KBM-7 (cell line): ENCODE data around the gene EEF1AKMT1.
"Not testable (repeated sequence)": the region's sequence is repeated elsewhere in the genome, so short reads cannot be mapped to it uniquely, and the experiment has no call there.

Experiments
- DNase-seq: peaks from one replicate; pipeline ENCODE4 v3.0.0-alpha.2; 2015
- in situ Hi-C: fragments of 300-500 bp; cut with MboI; formaldehyde crosslinking; loops from 2 replicates; pipeline ENCODE4 v1.14.3; 2020; ENCODE audit warnings: low sequenced_read_pairs, low pct_unique_long_range_greater_than_20kb, mixed read lengths

EEF1AKMT1 gene

DNA sequence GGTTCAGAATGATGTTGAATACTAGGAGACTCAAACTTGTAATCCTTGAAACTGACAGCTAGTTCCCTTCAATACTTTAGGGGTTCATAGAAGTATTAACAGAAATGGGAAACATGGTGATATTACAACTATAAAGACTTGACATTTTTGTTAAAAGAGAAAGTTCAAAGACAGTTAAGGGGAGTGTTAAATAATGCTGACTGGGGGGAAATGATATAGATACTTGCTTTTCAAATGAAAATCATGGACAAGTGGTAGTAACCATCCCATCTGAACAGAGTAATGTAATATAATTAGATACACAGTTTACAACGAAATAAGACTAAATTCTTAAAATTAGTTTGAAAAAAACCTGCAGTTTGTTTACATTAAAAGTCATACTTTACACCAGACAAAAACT is 6.6 kb upstream of the EEF1AKMT1 start:
- DNase-seq: no peak
- in situ Hi-C loops: no loop called here

DNA sequence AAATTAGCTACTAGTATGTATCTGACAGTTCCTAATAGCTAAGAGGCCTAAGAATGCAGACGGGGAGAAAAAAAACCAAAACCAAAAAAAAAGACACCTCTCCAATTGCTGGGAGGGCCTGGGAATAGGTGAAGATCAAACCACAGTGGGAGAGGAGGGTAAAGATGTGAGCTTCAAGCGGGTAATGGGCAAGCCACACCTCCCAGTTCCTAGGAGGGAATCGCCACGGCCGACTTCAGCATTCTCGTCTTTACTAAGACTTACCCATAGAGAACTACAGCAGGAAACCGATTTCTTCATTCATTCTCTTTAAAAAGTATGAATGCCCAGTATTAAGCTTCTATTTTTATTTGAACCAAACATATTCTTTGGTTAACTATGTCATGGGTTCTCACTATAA is 5.6 kb upstream of the EEF1AKMT1 start:
- DNase-seq: no peak
- in situ Hi-C loops: no loop called here

DNA sequence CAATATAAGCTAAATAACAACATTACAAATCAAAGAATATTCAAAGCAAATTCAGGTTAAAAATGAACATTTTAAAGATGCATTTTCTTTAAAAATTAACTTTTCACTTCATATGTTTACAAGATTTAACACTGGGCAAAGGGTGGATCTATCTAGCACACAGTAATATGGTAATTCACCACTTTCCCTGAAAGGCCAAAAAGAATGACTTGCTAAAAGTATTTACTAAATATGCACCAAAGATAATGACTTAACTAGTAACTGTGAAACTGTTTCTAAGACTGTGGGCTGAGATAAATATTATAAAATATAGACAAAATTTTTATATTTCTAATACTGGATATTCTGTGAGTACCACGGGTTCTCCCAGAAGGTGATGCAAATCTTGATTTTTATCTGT is 4.5 kb upstream of the EEF1AKMT1 start:
- in situ Hi-C loops: no loop called here
- no peak for DNase-seq

DNA sequence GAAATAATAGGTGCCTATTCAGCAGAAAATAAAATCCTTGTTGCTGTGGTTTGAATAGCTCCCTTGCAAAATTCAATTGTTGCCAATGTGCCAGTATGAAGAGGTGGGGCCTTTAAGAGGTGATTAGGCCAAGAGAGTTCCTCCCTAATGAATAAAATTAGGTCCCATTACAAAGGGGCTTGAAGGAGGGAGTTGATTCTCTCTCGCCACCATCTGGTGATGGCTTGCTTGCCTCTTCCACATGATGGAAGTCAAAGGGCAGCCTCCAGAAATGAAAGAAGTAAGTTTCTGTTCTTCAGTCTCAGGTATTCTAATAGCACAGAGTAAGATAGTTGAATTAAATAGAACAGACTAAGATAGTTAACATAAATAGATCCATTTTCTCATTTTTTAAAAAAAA is 3.0 kb upstream of the EEF1AKMT1 start:
- in situ Hi-C loops: no loop called here
- no peak for DNase-seq

DNA sequence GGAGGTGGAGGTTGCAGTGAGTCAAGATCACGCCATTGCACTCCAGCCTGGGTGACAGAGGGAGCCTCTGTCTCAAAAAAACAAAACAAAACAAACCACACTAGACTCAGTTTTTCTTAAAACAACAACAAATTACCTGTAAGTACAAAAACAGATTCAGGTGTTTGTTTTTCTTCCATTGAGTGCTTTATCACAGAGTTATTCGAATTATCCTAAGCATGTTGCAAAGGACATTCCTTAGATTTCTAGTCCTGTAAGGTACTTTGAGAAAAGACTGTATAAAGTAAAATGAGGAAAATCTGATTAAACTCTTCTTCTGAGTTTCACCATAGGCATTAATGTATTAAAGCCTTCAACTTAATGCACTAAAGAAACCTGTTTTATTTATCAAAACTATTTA is 2.2 kb upstream of the EEF1AKMT1 start:
- in situ Hi-C loops: no loop called here
- DNase-seq: no peak

DNA sequence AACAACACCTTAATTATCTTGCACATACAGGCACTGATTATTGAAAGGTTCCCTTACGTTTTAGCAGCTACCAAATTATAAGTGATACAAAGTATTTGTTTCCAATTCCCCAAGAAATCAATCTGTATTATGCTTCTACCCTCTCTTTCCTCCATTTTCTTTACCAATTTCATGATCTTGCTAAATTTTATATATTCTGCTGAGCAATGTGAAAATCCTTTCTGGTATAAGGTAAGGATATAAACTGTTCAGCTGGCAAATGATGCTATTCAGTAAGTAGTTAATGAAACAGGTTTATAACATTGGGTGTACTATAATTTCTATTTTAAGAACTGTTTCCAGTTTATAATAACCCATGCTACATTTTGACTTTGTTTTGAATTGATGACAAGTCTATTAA is 985 bp upstream of the EEF1AKMT1 start:
- DNase-seq: no peak
- in situ Hi-C loops: no loop called here

DNA sequence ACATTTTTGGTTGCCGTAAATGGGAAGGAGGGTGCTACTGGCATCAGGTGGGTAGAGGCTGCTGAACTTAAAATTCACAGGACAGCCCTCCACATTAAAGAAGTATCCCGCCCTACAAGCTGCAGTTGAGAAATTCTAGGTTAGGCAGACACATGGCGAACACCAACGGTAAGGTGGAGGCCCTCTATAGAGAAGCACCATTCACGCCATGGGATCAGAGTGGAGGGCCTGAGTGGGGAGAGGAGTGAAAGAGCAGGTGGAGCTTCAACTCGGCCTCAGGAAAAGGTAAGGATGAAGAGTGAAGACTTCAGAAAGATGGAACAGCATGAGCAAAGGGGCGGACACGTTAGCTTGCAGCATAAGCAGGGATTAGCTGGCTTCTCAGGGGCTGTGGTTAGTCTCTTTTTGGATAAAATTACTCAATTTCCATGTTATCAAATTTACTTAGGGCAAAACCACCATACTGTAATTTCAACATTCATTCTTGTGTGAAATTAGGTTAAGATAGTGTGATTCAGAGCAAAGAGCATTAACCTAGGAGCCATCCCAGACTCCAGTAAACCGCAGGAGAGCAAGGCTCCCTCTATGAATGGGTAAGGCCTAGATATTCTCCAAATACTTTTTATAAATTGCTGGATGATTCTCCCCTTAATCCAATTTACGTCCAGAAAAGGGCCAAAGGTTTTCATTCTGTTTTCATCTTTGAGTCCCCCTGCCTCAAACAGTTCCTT is 1.2 kb downstream of the EEF1AKMT1 start:
- in situ Hi-C loops: no loop called here
- DNase-seq: no peak

DNA sequence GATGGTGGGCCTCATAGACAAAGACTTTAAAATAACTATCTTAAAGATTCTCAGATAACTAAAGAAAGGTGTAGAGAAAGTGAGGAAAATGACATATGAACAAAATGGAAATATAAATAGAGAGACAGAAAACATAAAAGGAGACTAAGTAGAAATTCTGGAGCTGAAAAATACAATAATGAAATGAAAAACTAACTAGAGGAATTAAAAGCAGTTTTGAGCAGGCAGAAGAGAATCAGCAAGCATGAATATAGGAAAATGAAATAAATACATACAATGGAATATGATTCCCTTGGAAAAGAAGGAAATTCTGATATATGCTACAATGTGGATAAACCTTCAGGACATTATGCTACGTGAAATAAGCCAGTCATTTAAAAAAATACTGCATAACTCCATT is 3.9 kb downstream of the EEF1AKMT1 start:
- in situ Hi-C loops: no loop called here
- DNase-seq: no peak

DNA sequence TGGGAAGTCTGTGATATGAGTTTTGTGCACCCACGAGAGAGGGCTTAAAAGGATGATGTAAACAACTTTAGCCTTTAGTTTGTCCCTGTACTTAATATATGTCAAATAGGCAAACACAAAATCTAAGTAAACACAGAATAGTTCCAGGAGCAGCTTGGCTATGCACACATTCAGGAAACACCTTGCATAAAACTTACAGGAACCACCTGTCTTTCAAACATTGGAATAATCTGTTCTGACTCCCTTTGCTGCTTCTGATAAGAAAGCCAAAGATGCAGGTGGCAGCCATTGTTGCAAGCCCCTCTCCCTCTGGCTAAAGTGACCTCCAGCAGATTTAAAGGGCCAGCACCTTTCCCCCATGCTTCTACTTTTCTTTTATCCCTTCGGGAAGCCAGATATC is 4.7 kb downstream of the EEF1AKMT1 start:
- DNase-seq: no peak
- in situ Hi-C loops: no loop called here

DNA sequence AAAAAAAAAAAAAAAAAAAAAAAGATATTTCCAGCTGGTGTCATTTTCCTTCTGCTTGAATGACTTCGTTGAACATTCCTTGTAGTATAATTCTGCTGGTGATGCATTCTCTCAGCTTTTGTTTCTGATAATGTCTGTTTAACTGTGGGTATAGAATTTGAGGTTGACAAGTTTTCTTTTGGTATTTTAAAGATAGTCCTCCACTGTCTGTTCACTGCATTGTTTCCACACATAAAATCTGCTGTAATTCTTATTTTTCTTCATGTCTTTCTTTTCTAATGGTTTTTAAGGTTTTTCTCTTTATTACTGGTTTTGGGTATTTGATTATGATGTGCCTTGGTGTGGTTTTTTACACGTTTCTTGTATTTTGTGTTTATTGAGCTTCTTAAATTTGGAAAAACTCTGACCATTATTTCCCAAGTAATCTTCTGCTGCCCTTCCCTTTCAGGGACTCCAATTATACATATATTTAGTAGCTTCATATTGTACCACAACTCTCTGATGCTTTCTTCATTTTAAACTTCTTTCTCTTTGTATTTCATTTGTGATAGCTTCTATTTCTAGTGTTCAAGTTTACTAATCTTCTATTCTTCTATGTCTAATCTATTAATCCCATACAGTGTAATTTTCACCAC is 6.3 kb downstream of the EEF1AKMT1 start:
- in situ Hi-C loops: no loop called here
- no peak for DNase-seq

DNA sequence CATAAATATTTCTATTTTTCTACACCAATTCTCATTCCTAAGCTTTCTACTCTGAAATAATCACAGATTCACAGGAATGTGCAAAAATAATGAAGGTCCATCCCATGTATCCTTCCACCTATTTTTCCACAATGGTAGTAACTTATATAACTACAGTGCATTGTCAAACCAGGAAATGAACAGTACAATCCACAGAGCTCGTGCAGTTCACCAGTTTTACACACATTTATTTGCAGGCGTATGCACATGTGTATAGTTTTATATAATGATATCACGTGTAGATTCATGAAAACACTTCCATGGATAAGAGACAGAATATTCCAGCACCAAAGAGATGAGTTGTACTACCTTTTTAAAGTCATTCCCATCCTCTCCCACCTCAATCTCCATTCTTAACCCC is 12.9 kb downstream of the EEF1AKMT1 start:
- no peak for DNase-seq
- in situ Hi-C loops: no loop called here

DNA sequence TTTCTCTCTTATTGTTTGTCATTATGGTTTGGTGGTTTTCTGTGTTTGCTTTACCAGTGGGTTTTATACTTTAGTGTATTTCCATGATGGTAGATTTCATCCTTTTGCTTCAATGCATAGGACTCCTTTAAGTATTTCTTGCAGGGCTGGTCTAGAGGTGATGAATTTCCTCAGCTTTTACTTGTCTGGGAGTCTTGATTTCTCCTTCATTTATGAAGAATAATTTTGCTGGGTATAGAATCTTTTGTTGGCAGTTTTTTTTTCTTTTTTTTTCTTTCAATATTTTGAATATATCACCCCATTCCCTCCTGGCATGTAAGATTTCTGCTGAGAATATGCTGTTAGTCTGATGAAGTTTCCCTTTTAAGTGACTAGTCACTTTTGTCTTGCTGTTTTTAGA is 19.8 kb downstream of the EEF1AKMT1 start:
- in situ Hi-C loops: no loop called here
- no peak for DNase-seq

DNA sequence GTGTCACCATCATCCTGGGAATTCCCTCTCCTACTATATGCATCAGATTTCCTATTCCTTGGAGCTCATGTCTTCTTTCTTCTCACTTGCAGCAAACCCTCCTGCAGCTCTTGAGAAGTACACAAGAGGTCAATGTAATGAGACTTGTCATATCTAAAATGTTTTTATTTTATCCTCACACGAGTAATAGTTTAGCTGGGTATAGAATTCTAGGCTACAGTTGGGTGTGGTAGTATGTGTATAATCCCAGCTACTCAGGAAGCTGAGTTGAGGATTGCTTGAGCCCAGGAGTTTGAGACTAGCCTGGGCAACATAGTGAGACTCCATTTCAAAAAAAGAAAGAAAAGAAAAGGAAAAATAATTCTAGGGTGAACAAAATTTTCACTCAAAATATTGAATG is 24.4 kb downstream of the EEF1AKMT1 start:
- in situ Hi-C loops: no loop called here
- DNase-seq: no peak

DNA sequence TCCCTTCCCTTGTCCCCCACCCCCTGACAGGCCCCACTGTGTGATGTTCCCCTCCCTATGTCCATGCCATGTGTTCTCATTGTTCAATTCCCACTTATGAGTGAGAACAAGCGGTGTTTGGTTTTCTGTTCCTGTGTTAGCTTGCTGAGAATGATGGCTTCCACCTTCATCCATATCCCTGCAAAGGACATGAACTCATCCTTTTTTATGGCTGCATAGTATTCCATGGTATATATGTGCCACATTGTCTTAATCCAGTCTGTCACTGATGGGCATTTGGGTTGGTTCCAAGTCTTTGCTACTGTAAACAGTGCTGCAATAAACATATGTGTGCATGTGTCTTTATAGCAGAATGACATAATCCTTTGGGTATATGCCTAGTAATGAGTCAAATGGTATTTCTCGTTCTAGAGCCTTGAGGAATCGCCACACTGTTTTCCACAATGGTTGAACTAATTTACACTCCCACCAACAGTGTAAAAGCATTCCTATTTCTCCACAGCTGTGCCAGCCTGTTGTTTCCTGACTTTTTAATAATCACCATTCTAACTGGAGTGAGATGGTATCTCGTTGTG is 29.8 kb downstream of the EEF1AKMT1 start:
- in situ Hi-C loops, DNase-seq: not testable (repeated sequence)

DNA sequence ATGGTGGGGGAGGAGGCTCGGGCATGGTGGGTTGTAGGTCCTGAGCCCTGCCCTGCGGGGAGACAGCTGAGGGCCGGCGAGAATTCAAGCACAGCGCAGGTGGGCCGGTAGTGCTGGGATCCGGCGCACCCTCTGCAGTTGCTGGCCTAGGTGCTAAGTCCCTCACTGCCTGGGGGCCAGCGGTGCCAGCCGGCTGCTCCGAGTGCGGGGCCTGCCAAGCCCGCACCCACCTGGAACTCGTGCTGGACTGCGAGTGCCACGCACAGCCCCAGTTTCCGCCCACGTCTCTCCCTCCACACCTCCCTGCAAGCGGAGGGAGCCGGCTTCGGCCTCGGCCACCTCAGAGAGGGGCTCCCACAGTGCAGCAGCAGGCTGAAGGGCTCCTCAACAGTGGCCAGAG is 33.7 kb downstream of the EEF1AKMT1 start:
- no peak for DNase-seq
- in situ Hi-C loops: no loop called here

DNA sequence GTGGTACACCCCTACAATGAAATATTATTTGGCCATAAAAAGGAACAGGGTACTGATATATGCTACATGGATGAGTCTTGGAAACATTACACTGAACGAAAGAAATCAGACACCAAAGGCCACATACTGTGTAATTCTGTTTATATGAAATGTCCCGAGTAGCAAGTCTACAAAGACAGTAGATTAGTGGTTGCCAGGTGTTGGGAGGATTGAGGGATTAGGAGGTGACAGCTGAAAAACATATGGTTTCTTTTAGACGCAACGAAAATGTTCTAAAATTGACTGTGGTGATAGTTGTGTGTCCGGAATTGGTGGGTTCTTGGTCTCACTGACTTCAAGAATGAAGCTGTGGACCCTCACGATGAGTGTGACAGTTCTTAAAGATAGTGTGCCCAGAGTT is 35.1 kb downstream of the EEF1AKMT1 start:
- DNase-seq: no peak
- in situ Hi-C loops: no loop called here

DNA sequence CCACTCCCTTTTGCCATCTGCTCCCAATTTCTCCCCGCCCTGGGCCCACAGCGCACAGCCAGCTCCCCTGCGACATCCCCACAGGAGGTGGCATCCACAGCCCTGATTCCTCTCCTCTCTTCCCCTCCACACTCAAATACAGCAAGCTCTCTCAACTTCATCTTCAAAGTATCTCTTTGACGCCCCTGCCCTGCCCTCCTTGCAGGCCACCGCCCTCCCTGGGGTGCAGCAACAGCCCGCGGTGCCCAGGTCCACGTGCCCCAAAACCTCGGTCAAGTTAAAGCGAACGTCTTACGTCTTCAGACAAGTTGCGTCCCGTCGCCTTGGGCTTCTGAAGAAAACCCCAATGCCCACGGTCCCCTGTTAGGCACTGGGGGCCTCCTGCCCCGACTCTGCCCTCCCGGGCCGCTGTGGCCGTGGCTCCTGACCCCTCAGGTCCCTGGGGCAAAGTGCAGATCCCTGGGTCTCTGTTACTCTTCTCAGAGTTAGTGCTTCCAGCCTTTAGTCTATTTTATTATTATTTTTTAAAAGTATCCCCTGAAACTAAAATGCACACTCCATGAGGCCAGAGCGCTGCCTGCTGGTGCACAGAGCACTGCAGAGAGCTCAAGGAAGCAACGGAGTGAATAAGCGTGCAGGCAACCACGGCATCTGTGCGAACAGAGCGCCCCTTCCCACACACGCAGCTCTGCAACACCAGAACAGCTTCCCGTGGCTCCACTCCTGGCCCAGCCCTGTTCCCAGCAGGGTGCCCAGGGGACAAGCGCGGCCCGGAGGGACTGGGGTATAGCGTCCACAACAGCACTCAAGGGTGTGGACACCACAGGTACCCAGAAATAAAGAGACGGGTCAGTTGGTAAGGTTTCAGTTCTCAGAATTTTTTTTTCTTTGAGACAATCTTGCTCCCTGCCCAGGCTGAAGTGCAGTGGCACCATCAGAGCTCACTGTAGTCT is 43.9 kb downstream of the EEF1AKMT1 start:
- DNase-seq: no peak
- in situ Hi-C loops: no loop called here

DNA sequence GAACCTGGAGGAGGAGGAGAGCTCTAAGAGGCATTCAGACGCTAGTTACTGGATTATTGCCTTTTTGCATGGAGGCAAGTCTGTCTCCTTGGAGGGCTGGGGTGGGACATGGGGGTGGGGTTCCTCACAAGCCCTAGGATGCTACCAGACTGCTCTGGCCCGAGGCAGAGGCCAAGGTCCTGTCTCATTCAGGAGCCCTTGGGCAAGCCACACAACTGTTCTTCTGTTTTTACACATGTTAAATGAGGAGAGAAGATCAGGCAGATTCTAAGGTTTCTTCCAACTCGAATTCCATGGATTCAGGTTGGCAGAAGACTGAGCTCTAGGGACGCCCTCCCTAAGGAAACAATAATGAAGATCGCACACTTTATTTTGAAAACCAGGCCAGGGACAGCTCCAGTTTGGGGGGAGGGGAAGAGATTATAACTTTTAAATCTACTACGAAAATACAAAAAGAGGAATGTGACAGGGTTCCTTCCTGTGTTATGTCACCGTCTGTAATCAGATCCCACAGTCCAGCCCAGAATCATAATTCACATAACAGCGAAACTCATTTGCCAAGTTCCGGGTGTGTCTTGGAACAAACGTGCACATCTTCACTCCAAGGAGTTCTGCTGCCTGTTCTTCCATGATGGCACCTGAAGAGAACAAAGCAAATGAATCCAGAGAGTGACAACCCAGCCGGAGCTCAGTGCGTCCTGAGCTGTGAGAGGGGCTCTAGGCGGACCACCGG is 45.0 kb downstream of the EEF1AKMT1 start:
- in situ Hi-C loops: no loop called here

DNA sequence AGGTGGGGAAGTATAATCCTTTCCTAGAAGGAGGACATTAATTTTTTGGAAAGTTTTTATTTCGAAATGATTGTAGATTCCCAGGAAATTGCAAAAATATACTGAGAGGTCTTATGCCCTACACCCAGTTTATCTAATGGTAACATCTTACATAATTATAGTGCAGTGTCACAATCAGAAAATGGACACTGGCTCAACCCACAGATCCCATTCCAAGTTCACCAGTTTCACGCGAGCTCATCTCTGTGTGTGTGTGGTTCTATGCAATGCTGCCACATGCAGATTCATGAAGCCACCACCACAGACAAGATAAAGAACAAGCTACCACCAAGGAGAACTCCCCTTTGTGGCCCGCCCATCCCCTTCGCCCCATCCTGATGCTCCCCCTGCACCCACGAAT is 45.9 kb downstream of the EEF1AKMT1 start:
- no peak for DNase-seq
- in situ Hi-C loops: no loop called here

More for the DNA sequence above, 45.0 kb downstream of the EEF1AKMT1 start:
- no peak for DNase-seq
